Colon (tissue), 2 donors: ENCODE results near the gene UFSP2.

Source experiments
- FAIRE-seq: peaks from 2 replicates; lab custom pipeline; 2012; peaks lifted over from hg19 to GRCh38; lab: Jason Lieb, UNC
- donor health status: control.
- donor health status: control.

Gene UFSP2

GRCh38 chr4:185351691-185352090 is 74.1 kb downstream of the UFSP2 start:
- FAIRE-seq, result no peak
